ENCODE measurements around the gene CDH13. TPM values are rescaled to one million over a fixed set of nuclear protein-coding genes. Genes with fewer than 3 reads are reported as not detected.

The CDH13 gene
- total and polyA plus RNA-seq, 10 of the 15 experiments (the other 5 are each of a cell fraction or from before 2014, with no cell fraction given): under 0.01 to 0.05 TPM; not detected in 8

- H4K20me1 ChIP-seq (ENCODE audit: control insufficient read depth, insufficient read depth): no peaks in the 10 kb centered on the region
- H3K27me3 ChIP-seq (replicated peaks in 1 of 2; ENCODE audit: control insufficient read depth in 2 of 2, insufficient read depth in 2 of 2, low read length in 1 of 2): peaks cover 9% of the 10 kb centered on the region in 2 experiments
- intact Hi-C loops (cut with micrococcal nuclease; ENCODE audit: unreplicated experiment) (no loop called here), in situ Hi-C loops (cut with MboI) (loop anchor here (10.0 kb wide), 1 partner anchor 358 kb away; no protein-coding TSS in a partner anchor)
- ChIA-PET CTCF (interaction anchor here (1.0 to 1.2 kb wide), 2 partner anchors 8 to 43 kb away, joined by 3 read pairs; no protein-coding TSS in a partner anchor), RAD21 (ENCODE audit: unreplicated experiment) (no interaction called here), SMC1A (ENCODE audit: uncharacterized antibody, unreplicated experiment) (no interaction called here), POLR2A (no interaction called here)
- ATAC-seq: no peak
- H3K79me2 ChIP-seq (ENCODE audit: control insufficient read depth, insufficient read depth, low read length): no peaks in the 10 kb centered on the region
- FAIRE-seq: no peak
- WGBS (ENCODE audit: insufficient coverage, insufficient replicate concordance, low lambda C conversion rate, missing lambda C conversion rate): 12% methylated on average over 5 of the region's 7 CpGs
- no peak overlapping the region for H3K27ac ChIP-seq (ENCODE audit: control insufficient read depth, insufficient read depth)
- H3K9me3 ChIP-seq (replicated peaks; ENCODE audit: control insufficient read depth, insufficient read depth, low read length): no peaks in the 10 kb centered on the region
- no peaks in the 10 kb centered on the region for H3K4me1 ChIP-seq (ENCODE audit: control insufficient read depth, insufficient read depth, low read length)
- TF ChIP-seq SRF (IDR thresholded peaks at IDR 0.05; ENCODE audit: low read depth in 2 of 2, low read length in 2 of 2) (no peak), ASH2L (IDR thresholded peaks at IDR 0.05; ENCODE audit: borderline replicate concordance, low read depth) (no peak), STAT3 (IDR thresholded peaks at IDR 0.05; ENCODE audit: low read depth, low read length) (no peak)
- no peak for DNase-seq (ENCODE audit: low read depth, low spot score)
- no peak overlapping the region for H3K9ac ChIP-seq (ENCODE audit: control insufficient read depth, insufficient read depth, low read length)
- H3K36me3 ChIP-seq (ENCODE audit: control insufficient read depth in 2 of 2, insufficient read depth in 2 of 2, low read length in 1 of 2): no peaks in the 10 kb centered on the region
- H2AFZ ChIP-seq (ENCODE audit: control insufficient read depth, low read depth, low read length): no peak overlapping the region
- BruUV-seq (replicated peaks): no TSS peak
- no peak overlapping the region for H3K4me3 ChIP-seq
- H3K4me2 ChIP-seq (ENCODE audit: control insufficient read depth, insufficient read depth): no peak overlapping the region
Observed at GRCh38 chr16:82623241-82623640, 3.5 kb upstream of the CDH13 start.

GRCh38 chr16:82625066-82625968, 1.5 kb upstream of the CDH13 start:
- Histone ChIP-seq H3K36me3 (ENCODE audit: control insufficient read depth in 2 of 2, insufficient read depth in 2 of 2, low read length in 1 of 2) (no peaks in the 10 kb centered on the region), H3K9me3 (replicated peaks; ENCODE audit: control insufficient read depth, insufficient read depth, low read length) (no peaks in the 10 kb centered on the region), H3K4me2 (ENCODE audit: control insufficient read depth, insufficient read depth) (no peak overlapping the region), H3K79me2 (ENCODE audit: control insufficient read depth, insufficient read depth, low read length) (no peaks in the 10 kb centered on the region), H3K4me1 (ENCODE audit: control insufficient read depth, insufficient read depth, low read length) (no peaks in the 10 kb centered on the region), H3K9ac (ENCODE audit: control insufficient read depth, insufficient read depth, low read length) (no peak overlapping the region), H4K20me1 (ENCODE audit: control insufficient read depth, insufficient read depth) (no peaks in the 10 kb centered on the region), H3K27ac (ENCODE audit: control insufficient read depth, insufficient read depth) (no peak overlapping the region), H3K4me3 (no peak overlapping the region), H3K27me3 (replicated peaks in 1 of 2; ENCODE audit: control insufficient read depth in 2 of 2, insufficient read depth in 2 of 2, low read length in 1 of 2) (peaks cover 11% of the 10 kb centered on the region in 2 experiments), H2AFZ (ENCODE audit: control insufficient read depth, low read depth, low read length) (no peak overlapping the region)
- ATAC-seq (no peak), FAIRE-seq (no peak), DNase-seq (ENCODE audit: low read depth, low spot score) (no peak)
- in situ Hi-C loops (cut with MboI) (loop anchor here (10.0 kb wide), 1 partner anchor 361 kb away; no protein-coding TSS in a partner anchor), intact Hi-C loops (cut with micrococcal nuclease; ENCODE audit: unreplicated experiment) (no loop called here)
- ChIA-PET CTCF (interaction anchor here (0.7 kb wide), 1 partner anchor 15 kb away, joined by 3 read pairs; no protein-coding TSS in a partner anchor), SMC1A (ENCODE audit: uncharacterized antibody, unreplicated experiment) (no interaction called here), RAD21 (ENCODE audit: unreplicated experiment) (no interaction called here), POLR2A (interaction anchor here (0.5 kb wide), 1 partner anchor 583 kb away, joined by 6 read pairs; no protein-coding TSS in a partner anchor)
- BruUV-seq (replicated peaks): no TSS peak
- WGBS (ENCODE audit: insufficient coverage, insufficient replicate concordance, low lambda C conversion rate, missing lambda C conversion rate): 37% methylated on average over 8 of the region's 8 CpGs
- TF ChIP-seq YBX1 (IDR thresholded peaks at IDR 0.05) (no peak), SPI1 (IDR thresholded peaks at IDR 0.05; ENCODE audit: borderline replicate concordance, insufficient read depth, low read depth, low read length) (no peak), HCFC1 (IDR thresholded peaks at IDR 0.05; ENCODE audit: low read length) (no peak), NR2C1 (IDR thresholded peaks at IDR 0.05) (no peak), JUNB (IDR thresholded peaks at IDR 0.05) (no peak), CHD4 (IDR thresholded peaks at IDR 0.05) (no peak), REST (IDR thresholded peaks at IDR 0.05; ENCODE audit: low read depth, low read length) (no peak)
